IPS DF 4.7 (cell line): ENCODE results near the gene GATA3.

ENCODE experiments used
- DNase-seq: peaks from one replicate; pipeline ENCODE4 v3.0.0-alpha.2; 2013; ENCODE audit warnings: low spot score; ENCODE audit errors: extremely low read depth

The GATA3 gene

DNA sequence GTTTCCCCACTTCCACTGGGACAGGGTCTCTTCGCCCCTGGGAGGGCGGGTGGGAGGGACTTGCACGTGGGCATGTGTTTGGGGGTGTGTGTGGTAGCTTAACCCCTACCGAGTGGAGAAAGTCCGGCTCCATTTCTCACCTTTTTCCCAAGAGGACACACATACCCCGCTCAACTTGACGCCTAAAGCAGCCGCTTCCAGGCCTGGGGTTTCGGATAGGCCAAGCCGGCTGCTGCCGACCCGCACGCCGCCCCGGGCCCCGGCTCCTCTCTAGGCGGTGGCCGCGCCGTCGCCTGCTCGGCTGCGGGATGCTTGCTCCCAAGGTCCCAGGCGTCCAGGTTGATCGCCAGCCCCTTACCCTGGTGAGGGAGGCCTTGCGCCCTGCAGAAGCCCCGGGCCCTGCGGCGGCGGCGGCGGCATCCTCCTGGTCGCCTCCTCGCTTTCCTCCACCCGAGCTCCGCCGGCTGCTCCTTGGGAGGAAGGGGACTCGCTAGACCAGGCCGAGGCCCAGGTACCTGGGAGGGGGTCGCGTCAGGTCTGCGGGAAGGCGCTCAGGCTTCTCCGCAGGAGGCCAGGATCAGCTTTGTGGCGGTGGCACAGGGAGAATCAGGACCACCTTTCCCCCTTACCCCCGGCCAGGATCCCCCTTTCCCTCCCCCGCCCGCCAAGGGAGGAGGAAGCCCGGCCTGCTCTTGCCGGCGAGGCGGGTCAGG is 3.2 kb upstream of the GATA3 start:
- no peak for DNase-seq

DNA sequence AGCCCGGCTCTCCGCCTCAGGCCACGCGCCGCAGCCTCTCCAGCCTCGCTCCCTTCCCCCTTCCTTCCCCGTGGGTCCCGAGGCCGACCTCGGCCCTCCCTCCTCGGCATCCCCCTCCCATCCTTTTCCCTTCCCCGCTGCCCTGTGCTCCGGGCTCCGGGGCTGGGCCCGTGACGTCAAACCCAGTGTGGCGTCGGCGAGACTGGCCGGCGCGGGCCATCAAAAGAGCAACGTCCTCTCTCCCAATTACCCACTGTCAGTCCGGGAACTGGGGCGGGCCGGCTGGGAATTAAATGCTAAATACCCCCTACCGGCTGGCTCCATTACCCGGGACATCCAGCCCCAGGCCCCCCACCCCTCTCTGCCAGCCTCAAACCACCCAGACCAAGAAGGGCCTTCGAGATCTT is 2.6 kb upstream of the GATA3 start:
- no peak for DNase-seq

DNA sequence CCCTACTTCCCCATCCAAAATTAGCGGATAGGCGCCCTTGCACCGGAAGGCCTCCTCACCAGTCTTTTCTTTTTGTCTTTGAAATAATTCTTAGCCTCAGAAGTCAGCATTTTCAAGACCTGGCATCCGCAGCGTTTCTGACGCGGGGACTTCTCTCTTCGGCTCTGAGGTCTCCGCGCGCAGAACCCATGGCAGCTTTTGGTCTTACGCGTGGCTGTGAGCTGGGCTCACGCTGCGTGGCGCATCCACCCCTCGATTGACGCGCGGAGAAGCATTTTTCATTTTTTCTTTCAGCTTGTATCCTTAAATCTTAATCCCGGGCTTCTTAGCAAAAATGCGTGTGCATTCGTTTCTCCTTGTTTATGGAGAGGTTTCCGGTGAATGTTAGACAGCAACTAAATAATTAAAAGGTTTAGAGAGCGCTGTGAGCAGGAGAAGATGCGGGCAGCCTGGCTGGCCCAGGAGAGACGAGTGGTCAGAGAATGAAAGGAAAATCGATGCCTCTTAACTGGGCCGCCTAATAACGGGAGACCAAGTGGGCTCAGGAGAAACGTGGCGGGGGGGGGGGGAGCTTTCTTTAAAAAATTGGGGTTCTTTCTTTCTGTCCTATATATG is 2.0 kb upstream of the GATA3 start:
- no peak for DNase-seq

DNA sequence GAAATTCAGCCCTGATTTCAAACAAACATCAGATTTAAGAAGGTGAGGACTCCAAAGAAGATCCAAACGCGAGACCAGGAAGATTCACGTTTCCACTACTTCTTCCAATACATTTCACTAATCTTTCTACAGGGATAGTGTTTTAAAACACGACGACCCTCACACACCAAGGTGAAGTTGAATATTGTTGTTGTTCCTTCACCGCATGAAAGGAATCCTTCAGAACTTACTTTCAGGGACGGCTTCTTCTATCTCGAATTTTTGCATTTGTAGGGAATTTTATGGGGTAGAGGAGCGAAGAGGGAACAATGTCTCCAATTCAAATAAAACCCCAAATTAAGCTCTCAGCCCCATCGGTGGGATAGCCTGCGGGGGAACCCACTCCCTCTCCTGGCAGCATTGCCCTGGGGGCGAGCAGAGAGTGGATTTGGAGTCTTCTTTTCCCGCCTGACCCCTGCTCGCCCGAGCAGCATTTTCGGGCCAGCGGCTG is 1.5 kb upstream of the GATA3 start:
- DNase-seq: no peak

DNA sequence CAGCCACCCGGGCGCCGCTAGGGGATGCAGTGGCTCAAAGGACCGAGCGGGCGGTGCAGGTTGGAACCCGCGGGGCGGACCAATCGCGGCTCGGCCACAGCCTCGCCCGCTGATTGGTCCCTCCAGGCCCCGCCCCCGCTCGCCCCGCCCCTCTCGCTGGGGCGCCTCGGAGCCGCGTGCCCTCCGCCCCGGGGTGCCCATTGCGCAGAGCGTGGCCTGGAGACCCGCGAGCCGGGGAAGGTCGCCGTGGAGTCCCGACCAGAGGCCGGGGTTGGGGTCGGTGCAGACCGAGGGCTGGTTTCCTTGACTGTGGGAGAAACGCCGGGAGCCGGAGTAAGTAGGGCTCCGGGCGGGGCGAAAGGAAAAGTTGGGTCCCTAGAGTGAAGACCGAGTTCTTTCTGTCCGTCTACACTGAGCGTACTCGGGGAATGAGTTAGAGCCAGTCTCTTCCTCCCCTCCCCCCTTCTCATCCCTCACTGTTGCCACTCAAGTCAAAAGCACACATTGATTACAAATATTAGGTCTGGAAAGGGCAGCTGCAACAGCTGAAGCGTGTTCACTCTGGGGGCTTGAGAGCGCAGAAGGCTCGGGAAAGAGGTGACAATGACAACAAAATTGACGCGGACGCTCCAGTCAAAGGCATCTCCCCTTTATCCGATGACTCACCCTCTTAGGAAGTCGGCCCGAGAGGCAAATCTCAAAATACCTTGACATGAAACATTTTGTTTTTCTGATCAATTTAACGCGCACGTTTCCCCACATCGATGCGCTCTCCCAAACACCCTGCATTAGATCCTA is 843 bp upstream of the GATA3 start:
- DNase-seq: no peak

DNA sequence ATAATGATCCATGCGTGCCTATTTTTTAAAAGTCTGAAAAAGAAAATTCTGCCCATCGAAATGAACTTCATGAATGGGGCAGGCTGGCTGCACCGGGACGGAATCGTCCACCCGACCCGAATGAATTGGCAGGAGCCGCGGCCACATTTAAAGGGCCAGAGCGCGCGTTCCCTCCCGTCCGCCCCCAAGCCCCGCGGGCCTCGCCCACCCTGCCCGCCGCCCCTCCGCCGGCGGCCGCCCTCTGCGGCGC is 319 bp upstream of the GATA3 start:
- no peak for DNase-seq

DNA sequence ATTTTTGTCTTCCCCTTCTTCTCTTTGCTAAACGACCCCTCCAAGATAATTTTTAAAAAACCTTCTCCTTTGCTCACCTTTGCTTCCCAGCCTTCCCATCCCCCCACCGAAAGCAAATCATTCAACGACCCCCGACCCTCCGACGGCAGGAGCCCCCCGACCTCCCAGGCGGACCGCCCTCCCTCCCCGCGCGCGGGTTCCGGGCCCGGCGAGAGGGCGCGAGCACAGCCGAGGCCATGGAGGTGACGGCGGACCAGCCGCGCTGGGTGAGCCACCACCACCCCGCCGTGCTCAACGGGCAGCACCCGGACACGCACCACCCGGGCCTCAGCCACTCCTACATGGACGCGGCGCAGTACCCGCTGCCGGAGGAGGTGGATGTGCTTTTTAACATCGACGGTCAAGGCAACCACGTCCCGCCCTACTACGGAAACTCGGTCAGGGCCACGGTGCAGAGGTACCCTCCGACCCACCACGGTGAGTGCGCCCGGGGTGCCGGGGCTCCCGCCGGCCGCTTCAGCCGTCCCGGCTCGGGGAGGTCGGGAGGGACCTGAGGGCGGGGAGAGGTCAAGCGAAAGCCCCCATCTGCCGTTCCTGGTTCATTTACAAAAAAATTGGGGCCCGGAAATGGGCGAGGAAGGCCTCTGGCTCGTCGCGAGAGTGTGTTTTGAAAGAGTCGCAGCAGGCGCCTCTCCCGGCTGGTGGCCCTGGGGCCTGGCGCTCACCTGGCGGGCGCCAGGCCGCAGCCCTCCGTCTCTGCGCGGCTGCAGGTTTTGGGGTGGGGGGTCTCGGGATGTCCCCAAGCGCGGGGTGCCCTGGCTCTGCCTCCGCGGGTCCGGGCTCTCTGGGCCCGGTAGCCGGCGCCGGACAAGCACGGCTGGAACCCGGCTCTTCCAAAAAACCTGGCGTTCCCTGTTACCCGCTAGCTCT is 1.2 kb downstream of the GATA3 start:
- DNase-seq: no peak

DNA sequence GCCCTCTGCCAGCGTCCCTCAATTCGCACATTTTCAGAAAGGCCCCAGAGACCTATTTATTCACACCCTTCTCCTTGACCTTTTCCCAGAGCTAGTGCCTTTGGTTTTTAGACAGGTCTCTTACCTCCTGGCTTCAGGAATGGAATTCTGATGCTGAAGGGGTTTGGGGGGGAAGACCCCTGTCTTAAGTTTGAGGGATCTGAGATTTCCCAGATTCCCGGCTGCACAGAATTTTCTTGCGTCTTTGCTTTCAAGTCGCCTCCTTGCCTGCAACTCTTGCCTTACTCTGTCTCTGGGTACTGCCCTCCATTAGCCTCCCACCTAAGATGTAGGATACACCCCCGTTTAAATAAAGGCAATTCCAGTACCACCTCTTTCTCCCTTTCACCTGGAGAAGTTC is 1.9 kb downstream of the GATA3 start:
- no peak for DNase-seq

DNA sequence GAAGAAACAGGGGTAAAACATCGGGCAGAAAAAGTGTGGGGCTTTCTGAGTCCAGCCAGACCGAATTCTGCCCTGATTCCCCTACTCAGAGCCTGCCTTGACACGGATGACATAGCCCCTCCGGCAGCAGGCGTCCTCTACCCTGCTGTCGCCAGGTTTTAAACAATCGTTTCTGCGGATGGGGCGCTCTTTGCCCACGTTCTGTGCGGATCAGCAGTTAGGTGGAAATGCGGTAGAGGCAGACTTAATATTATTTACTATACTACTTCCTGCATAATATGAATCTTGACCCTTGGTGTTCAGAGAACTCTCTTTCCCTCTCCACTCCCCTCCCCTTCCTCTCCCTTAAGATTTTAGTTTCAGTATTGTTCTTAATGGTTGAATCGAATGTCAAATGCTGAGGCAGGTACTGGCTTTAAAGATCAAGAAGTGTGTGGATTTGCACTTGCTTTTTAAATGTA is 2.4 kb downstream of the GATA3 start:
- DNase-seq: no peak

DNA sequence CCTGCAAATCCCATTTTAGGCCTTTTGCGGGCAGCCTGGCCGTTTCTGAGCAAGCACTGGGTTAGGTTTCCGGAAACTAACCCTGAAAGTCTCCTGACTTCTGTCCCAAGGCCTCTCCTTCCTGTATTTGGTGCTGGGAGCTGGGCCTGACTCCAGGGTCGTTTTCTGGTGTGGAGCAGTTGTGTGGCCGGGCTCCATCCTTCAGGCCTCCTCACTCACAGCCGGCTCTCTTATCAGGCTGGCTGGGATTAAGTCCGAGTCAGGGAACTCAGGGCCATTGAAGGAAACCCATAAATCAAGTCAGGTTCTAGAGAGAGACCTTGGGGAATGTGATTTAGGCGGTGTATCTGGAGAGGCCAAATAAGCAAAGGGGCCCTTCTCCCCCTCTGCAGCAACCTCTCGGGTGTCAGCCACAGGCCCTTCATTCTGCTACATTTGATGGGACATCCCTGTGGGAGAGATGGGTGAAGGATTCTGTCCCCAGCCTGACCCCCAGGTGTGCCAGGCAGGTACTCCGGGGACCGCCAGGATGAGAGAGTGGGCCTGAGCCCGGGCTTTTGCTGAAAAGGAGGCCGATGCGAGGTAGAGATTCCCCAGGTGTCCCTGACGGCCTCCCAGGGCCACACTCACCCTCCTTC is 3.3 kb downstream of the GATA3 start:
- DNase-seq: no peak

DNA sequence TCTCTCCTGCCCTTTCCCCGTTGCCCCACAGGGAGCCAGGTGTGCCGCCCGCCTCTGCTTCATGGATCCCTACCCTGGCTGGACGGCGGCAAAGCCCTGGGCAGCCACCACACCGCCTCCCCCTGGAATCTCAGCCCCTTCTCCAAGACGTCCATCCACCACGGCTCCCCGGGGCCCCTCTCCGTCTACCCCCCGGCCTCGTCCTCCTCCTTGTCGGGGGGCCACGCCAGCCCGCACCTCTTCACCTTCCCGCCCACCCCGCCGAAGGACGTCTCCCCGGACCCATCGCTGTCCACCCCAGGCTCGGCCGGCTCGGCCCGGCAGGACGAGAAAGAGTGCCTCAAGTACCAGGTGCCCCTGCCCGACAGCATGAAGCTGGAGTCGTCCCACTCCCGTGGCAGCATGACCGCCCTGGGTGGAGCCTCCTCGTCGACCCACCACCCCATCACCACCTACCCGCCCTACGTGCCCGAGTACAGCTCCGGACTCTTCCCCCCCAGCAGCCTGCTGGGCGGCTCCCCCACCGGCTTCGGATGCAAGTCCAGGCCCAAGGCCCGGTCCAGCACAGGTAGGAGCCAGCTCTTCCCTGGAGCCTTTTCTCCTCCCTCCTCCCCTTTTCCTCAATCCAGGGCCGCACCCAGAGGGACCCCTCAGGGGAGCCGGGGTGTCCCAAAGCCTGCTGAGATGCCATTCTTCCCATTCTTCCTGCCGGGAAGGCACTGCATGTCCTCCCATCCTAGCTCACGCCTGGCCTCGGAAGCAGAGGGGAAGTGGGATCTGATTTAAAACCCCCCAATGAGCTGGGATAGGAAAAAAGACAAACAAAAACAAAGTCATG is 4.0 kb downstream of the GATA3 start:
- DNase-seq: no peak

DNA sequence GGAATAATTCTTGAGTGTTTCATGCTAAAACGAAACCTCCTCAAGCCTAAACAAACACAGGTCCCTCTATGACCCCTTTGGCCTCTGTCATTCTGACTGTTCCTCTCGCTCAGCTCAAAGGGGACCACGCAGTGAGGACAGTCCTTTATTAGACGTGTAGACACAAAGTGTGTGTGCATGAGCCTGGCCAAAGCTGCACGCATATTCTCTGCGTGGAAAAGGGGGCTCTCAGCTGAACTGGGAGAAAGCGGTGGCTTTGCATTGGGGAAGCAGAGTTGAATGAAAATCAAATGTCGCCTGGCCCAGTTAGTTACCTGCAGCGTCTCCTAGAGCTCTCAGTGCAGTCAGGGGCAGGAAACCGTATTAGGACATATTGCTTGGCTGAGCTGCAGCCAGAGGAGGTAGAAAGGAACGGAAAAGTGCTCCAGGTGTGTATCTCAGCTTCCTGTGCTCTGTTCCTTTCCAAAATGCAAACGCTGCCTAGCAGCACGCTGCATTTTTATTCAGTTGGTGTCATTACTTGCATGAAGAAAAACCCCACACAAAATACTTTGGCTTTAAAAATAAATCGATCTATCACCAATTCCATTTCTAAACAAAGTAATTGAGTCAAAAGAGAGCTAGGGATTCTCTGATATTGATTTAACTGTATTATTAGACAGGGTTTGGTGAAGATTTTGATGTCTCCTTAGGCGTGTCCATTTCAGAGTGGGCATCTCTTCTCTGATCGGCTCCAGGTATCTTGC is 4.9 kb downstream of the GATA3 start:
- DNase-seq: no peak

DNA sequence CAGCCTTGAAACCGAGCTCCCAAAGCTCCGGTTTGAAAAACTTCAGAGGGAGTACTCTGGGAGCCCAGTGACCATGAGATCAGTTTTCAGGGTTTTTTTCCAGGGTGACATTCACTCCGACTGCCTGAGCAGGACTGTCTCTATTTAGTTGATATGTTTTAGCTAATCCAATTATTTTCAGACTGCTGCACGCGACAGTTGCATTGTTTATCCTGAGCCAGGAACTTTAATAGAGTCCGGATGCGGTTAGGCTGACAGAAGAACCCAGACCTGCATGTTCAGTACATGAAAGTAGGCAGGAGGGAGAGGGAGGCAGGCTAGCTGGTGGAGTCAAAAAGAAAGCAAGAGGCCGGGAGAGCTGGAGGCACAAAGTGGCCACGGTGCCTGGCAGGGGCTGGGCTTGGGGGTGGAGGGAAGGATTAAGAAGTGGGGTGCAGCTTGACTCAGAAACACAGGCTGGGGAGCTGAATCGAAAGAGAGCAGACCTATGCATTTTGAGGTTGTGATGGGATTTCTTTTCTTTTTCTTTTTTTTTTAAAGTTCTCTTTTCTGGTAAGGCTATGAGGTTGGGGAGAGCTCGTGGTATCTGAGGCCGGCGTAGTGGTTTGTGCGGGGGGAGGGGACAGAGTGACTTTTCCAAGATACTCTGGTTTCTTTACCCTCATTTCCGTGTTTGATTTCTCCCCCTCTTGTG is 5.7 kb downstream of the GATA3 start:
- no peak for DNase-seq

DNA sequence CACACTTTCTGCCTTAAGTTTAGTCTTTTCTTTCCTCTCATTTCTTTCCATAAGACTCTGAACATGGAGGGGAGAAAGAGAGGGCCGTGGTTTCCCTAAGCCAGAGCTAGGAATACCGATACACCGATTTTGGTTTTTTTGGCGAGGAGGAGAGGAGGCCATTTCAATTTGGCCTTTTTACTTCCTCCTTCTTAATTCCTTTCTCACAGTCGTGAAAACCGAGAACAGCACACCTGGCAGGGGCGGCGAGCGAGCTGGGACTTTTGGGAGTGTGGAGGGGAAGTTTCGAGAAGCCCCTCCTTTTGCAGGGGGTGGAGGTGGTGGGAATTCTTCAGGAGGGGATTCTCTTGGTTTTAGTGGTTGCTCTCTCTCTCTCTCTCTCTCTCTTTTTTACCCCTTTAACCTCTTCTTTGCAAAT is 6.2 kb downstream of the GATA3 start:
- DNase-seq: no peak

DNA sequence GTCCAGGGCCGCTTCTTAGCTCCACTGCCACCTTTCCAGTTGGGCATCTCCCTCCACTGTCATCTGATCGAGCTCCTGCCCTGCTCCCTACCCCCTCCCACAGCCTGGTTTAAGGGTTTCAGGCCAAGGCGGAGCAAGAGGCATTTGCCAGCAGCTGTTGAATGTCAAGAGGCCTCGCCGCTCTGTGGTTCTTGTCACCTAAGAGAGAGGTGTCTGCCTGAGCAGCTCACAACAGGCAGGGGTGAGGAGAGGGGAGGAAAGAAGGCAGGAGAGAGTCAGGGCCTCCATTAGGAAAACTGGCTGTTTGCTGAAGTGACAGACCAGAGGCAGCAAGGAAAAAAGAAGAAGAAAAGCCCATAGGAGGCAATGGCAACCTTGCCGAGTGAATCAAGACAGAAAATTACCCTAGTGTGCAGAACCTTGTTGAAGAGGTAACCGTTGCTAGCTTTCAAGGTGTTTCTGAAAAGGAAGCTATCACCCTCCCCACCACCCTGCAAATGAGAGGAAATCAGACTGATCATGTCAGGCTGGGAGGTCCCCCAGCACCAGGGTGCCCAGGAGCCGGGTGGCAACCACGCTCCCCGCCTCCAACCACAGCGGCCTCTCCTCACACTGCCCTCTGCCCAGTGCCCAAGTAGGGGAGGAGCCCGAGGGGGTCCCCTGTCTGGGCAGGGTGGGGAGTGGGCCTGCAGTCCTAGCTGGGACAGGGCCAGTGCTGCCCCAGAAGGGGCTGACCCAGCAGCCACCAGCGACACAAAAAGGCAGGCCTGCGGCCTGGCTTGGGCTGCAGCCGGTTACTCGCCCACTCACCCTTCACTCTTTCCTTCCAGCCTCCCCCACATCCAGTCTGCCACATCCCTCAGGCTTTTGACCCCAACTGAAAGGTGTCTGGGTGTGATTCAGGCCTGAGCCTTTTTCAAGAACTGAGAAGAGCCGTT is 7.1 kb downstream of the GATA3 start:
- no peak for DNase-seq

DNA sequence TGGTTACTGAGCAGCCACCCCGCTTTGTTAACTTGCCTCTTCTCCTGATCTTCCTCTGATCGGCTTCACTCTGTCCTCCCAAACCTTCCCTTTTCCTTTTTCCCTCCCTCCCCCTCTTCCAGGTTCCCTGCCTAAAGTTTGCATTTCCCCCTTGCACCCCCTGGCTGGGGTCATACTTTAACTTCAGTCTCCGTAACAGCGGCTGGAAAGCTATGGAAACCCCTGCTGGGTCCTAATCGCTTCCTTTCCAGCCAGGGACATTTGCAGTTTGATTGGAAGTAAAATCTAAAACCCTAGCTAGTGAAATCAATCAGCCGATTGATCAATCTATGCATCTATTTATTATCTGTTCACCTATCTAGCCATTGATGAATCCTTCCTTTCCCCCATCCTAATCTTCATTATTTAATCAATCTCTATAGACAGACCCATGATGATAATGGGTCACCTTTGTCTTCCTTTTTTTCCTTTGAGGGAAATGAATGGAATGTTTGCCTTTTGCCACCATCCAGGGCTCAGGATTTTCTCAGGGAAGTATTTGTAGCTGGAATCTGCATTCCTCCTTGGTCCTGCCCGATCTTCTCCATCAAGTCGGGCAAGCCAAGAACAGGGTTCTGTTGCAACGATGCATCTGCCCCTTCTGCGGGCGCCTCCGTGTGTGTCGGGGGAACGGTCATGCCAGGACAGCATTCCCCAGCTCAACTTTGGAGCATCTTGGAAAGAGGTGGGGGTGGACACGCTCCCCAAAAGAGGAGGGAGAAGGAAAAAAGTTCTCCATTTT is 8.8 kb downstream of the GATA3 start:
- DNase-seq: no peak

DNA sequence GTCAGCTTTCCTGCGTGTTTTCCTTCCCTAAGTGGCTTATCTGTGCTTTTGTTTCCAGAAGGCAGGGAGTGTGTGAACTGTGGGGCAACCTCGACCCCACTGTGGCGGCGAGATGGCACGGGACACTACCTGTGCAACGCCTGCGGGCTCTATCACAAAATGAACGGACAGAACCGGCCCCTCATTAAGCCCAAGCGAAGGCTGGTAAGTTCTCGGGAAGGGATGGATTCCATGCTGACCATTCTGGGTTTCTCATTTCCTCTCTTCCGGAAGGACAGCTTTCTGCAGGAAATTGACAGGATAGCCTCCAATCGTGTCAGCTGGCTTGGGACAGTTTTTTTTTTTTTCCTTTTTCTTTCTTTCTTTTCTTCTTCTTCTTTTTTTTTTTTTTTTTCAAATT is 9.4 kb downstream of the GATA3 start:
- DNase-seq: no peak
